Activated CD4-positive, alpha-beta T cell treated with anti-CD3 and anti-CD28 coated beads, Interleukin-2, Interleukin-6, amounts not matched to agents 100 ng/mL and 50 ng/mL, durations not matched to agents 16 hours and 8 hours (primary cell): ENCODE data around the gene WDR82.
A peak's percentile ranks its signal among the peaks of the same experiment; 100 is the strongest.

Experiments used
- DNase-seq: peaks from one replicate; pipeline ENCODE4 v3.0.0-alpha.2; 2020

Gene WDR82, protein sequence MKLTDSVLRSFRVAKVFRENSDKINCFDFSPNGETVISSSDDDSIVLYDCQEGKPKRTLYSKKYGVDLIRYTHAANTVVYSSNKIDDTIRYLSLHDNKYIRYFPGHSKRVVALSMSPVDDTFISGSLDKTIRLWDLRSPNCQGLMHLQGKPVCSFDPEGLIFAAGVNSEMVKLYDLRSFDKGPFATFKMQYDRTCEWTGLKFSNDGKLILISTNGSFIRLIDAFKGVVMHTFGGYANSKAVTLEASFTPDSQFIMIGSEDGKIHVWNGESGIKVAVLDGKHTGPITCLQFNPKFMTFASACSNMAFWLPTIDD

DNA sequence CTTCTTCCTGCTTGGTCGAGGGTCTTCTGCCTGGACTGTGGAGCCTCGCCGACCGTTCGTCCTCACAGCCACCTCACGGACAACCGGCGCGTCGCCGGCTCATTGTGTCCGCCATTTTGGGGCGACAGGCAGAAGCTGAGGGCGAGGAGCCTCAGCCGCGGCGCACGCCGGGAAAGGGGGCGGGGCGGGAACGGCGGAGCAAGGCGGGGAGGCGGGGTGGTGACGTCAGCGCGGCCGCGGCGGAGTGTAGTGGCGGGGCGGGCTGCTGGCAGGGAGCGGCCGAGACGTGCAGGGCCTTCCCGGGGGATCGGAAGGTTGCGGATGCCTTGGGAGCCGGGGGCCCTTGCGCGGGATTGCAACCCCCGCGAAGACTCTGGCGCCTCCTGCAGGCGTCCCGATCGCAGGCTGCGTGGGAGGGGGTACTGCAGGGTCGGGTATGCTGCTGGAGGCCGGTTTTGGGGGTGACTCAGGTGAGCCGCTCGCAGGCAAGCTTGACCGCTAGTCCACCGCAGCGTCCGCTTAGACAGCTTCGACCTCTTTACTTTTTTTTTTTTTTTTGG lies at the start of gene WDR82:
Gene WDR82, minus strand, starts transcription at position 140 of the 560 bp plus-strand sequence. CDS start 288 bp downstream, outside the sequence.
- peak; percentile 98 for DNase-seq

DNA sequence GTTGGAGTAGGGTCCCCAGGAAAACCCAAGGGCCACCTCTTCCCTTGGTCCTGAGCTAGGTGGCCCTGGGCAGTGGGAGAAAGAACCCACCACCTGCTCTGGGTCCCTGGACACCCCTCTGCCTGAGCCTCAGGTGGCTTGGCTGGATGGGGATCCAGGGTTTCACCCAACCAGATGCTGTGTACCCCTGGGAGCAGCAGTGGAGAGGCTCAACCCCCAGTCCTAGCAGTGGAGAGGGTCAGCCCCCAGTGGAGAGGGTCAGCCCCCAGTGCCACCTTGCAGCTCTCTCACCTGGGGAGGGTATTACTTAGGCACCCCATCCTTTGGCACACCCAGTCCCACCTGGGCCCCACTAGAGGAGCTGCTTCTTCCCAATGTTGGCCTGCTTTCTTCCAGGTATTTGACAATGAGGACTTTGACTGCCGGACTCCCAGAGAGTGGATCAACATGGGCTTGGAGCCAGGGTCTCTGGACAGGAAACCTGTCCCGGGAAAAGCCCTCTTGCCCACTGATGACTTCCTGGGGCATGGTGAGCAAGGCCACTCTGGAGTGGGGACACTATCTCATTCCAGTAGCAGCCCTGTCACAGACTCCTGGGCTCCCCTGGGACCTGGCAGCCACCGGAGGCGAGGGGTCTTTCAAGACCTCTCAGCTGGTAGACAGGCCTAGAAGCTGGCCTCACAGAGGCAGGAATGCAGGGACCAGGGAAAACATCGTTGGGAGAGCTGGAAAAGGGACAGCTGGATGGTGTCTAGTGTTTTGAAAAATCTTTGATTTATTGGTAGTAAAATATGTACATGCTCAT lies 49.2 kb upstream of the WDR82 start:
- DNase-seq = no peak

DNA sequence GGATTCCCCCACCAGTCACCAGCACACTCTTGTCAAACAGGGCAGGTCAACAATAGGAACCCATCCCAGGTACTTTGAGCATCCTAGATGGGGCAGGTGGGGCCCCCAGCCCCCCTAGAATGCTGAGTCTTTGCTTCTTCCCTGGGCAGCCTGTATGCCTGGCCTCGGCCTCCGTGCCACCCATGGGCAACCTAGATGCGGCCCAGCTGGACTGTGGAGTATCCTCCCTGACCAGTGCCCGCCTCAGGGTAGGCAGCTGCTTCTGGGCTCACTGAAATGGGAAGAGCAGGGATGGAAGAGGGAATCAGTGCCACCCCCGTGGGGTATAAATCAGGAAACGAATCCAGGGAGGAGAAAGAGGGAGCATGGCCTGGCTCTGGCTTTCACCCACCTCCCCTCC lies 48.5 kb upstream of the WDR82 start:
- DNase-seq = no peak

DNA sequence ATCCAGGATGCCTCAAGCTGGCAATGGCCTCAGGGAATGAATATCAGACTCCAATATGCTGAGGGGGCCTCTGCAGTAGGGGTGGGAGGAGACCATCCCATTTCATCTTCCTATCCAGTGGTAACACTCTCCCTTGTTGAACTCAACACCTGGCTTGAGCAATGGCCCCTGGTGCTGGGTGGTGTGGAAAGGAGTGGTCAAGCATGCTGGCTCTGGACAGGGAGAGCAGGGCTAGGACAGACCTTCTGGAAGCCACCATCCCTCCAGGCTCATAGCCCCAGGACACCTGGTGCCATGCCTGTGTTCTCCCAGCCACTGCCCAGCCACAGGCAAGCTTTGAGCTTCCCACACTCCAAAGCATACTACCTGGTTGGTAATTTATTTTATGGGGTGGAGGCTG lies 47.2 kb upstream of the WDR82 start:
- DNase-seq = no peak

DNA sequence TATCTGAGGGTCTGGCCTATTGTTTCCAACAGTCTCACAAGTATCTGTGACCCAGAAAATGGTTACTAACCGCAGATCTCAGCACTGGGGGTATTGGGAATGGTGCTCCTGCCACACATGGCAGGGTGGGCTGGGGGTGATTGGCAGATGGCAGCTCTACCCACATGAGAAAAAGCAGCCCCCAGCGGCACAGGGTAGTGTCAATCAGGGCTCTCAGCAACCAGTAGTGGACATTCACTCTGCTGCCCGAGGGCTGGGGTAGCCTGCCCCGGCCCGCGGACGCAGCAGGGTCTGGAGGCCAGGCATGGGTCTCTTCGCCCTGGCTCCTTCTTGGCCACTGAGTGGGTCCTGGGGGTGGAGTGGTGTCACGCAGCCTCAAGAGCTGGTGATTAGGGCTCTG lies 46.2 kb upstream of the WDR82 start:
- no peak for DNase-seq

DNA sequence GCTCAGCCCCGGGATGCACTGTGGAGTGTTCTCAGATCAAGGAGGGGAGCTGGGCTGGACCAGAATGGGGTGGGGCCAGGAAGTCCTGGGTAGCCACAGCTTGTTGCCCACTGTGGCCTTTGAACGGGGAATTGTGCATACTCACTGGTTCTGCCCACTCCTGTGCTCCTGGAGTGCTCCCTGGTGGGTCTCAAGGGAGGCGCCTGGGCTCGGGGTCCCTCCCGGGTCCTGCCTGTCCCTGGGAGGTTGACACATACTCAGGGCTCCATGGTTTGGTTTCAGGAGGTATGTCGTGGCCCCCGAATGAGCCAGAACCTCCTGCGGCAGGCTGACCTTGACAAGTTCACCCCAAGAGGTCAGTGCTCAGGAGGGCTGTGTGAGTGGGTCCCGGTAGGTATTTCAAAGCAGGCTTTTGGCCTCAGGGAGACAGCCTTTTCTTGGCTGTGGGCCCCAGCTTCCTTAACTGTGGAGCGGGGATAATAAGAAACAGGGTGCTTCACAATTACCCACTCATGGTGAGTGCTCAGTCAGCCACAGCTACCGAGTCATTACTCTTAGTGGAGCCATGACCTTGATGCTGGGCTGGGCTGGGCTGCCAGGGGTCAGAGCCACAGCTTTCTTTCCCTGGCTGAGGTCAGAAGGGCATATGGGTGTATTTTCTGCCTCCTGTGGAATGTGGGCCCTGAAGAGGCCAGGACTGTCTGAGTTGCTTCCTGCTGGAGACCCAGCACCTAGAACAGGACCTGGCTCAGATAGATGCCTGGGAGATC lies 45.3 kb upstream of the WDR82 start:
- DNase-seq = no peak

DNA sequence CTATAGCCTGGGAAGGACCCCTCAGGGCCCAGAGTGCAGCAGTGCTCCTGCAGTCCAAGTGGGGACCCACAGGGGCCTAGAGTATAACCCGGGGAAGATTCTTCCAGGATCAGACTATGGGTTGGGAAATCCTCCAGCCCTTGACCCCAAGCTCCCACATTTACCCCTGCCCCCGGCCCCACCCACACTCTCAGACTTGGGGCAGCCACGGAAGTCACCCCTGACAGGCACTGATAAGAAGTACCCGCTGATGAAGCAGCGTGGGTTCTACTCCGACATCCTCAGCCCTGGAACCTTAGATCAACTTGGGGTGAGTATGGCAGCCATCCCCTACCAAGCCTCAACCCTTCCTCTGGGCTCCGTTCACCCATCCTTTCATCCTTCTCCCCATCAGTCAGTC lies 44.0 kb upstream of the WDR82 start:
- no peak for DNase-seq

DNA sequence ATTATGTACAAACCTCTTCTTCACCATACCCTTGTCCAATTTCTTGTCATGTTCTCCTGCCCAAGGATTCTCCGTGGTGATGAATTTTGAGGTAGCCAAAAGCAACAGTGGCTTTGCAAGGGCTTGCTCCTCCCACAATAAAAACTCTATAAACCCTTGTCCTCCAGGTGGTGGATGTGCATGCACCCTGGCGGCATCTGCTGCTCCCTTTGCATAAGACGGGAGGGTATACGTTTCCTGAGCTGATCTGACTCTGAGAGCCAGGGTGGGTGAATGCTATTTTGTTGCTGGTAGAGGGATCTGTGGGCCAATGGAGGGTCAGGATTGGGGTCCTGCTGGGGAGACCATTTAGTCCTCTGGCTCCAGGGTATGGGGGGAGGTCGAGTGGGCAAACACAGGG lies 43.0 kb upstream of the WDR82 start:
- DNase-seq = no peak

DNA sequence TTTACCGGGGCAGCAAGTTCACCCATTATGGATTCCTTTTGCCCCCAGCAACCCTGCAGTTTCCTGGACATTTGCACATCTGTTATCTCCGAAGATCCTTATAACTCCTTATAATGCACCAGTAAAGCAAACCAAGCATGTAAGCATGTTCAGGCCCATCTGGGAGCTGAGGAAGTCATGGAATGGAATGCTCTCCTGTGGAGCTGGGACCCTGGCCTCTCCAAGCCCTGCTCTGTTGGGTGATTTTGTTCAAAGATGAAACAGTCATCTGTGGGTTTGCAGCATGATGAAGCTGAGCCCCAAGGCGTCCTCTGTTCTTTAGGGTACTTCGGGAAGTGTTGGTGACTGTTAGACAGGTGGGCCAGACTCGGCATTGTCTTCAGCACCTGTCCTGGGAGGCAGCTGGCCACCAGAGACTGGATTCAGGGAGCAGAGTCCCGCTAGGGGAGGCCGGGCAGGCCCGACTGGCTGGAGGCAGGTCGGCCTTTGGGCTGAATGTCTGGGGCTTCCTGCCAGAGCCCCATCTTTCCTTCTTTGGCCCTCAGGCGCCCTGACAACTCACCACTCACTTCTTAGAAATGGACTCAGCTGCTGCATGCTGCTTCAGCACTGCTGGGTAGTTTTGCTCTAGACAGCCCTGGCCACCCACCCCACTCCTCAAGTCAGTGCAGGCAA lies 41.6 kb upstream of the WDR82 start:
- no peak for DNase-seq

DNA sequence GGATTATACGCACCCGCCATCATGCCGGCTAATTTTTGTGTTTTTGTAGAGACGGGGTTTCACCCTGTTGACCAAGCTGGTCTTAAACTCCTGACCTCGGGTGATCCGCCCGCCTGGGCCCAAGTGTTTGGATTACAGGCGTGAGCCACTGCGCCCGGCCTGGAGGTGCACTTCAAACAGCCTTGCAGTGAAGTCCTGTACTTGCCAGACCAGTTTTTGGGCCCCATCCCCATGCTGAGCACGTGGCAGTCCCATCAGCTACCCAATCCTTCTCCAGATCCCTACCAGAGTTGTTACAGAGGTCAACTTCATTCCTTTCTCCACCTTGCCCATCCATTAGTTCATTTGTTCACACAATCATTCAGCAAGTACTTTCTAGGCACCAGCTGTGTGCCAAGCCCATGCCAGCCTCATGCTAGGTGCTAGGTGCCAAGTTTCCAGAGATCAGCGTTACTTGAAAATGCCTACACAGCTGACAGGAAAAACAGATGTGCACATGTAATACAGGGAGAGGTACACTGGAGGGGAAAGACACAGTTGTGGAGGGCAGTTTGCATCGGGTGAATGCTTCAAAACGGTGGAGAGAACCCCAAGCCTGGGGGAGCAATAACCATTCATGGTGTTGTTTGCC lies 39.9 kb upstream of the WDR82 start:
- DNase-seq = no peak

DNA sequence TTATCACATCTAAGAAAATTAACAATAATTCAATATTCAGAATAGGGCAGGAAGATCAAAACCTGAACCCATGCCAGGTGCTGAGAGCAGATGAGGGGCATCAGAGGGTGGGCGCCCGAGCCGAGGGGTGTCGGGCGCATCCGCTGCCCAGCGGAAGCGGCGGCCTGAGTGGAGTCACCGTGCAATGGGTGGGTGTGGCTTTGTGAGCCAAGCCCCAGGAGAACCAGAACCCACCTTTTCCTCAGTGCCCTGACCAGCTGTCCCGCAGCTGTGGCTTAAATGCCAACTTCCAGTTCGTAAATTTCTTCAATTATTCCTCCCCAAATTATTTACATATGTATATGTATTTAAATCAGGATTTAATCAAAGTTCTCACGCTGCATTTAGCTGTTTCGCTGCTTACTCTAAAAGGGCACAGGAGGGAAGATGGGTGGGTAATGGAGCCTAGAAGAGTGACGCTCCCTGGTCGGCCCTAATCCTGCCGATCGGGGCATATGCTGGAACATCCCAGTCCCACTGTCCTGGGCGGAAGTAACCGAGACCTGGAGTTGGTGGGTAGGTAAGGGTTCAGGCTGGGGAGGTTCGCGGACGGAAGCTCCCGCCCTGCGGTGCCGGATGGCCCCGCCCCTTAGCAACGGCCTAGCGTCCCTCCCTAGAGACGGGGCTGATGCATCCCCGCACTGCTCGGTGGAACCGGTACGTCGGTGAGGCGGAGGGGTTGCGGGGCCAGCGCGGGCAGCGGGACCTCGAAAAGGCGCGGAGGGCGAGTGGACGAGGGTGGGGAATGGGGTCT lies 39.0 kb upstream of the WDR82 start:
- peak; percentile 61 for DNase-seq

DNA sequence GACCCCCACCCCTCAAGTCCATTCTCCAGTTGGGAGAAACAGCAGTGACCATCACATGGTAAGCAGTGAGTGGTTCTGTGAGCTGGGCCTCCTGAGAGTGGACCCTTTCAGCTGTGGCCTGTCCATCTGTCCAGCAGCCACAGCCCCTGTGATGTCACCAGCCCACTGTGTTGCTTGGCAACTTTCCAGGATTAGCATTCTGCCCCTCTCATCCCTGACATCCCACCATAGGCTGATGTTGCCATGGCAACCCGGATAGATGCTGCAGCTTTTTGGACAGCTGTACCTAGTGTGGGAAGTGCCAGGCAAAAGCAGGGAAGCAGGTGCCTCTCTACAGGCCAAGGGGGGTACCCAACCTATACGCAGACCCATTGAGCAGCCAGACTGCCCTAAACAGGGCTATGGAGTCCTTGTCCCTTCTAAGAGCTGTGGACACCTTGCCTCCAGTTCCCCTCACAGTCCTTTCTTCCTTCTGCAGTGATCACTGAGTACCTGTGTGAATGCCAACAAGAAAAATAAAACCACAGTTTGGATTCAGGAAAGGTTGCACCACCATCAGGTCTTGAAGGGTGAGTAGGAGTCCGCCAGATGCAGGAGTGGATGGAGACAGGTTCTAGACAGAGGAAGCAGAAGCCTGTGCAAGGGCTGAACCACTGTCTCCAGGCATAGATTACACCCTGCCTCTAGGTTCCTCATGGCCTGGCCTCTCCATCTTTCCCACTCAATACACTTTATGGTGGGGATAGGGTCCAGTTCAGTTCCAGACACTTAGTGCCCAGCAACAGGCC lies 37.7 kb upstream of the WDR82 start, which contains the start of gene DNAH1:
Gene DNAH1, plus strand, starts transcription at position 343 of the 788 bp plus-strand sequence. CDS start 6,124 bp downstream, outside the sequence.
- no peak for DNase-seq

DNA sequence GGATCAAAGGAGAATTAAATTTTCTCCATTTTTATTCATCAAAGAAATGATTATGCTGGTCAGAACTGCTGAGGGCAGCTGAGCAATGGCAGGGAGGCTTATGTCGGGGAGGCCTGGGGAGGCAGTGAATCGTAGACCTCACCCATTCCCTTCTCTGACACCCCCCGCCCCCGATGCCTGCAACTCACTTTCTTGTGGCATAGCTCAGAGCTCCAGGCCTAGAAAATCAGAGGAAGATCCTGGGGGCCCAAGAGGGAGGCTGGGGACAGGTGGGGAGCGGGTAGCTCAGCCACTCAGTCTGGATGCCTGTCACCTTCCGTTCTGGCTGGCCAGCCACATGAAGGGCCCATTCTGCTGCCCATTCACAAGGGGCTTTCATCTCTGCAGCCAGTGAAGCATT lies 36.6 kb upstream of the WDR82 start:
- no peak for DNase-seq

DNA sequence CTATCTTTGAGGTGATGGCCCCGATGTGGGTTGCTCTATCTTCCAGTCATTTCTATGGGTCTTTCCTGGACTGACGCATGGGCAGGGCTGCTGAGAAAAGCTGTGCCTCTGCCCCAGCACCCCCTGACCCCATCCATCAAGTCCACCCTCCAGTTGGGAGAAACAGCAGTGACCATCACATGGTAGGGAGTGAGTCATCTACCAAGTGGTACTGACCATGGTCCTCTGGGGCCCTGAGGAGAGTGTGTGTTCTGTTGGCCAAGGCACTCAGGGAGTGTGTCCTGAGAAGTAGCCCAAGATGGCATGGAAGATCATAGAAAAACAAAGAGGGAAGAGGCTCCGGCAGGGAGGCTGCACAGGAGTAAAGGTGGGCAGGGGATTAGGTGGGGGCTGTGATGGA lies 36.0 kb upstream of the WDR82 start:
- no peak for DNase-seq

DNA sequence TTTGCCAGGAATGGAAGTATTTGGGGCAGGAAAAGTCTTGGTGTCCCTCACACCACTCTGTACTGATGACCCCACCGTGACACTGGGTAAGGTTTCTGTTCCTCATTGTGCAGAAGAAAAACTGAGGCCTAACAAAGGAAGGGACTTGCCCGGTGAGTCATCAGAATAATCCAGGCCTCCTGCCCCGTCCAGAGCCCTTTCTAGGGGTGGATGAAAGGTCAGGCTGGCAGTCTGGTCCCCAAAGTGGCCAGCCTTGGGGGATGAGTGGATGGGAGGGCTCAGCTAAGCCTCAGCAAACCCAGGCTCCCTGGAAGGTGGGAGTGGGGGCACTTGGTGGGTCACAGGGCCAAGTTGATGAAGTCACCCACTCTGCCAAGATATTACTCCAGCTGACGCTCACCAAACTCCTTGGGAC lies 35.3 kb upstream of the WDR82 start:
- DNase-seq = no peak

DNA sequence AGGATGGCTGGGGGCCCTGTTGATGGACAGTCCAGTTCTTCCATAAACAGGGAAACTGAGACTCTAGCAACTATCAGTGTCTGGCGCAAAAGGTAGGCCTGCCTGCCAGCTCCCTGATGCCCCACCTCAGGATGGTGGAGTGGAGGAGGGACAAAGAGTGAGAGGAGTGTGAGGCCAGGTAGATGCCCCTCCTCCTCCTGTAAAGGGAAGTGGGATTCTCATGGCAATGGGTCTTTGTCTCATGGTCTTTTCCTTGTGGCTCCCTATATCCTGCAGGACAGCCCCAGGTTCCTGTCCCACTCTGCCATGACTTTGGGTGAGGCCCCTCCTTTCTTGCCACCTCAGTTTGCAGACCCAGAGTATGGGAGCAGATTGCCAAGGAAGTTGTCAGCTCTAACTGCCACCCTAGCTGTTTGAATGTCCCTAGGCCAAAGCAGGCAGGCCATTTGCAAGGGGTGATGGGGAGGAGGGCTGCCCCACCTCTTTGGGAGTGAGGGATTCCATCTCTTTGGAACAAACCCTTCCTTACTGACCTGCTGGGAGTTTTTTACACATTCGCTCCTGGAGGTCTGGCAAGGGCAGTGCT lies 34.8 kb upstream of the WDR82 start:
- no peak for DNase-seq

DNA sequence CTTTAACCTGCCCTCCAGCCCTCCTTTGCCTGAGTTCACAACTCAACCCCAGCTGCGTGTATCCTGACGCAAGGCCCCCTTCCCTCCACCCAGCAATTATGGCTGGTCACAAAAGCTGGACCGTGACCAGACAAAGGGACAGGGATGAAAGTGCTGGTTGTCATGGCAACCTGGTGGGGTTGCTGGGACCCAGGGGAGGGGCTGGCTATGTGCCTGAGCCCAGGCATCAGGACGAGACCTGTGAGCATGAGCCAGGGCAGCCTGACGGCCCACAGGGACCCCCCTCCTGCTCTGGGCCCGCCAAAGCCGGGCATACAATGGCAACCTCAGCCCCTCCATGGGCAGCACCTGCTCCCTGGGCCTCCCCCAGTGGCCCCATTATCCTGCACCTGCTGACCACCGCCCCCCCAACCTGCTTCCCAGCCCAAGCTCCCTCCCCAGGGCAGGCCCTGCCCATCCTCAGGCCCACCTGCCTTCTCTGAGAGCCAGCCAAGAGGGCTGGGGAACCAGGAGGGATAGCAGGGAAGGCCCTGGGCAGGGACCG lies 33.2 kb upstream of the WDR82 start:
- no peak for DNase-seq

DNA sequence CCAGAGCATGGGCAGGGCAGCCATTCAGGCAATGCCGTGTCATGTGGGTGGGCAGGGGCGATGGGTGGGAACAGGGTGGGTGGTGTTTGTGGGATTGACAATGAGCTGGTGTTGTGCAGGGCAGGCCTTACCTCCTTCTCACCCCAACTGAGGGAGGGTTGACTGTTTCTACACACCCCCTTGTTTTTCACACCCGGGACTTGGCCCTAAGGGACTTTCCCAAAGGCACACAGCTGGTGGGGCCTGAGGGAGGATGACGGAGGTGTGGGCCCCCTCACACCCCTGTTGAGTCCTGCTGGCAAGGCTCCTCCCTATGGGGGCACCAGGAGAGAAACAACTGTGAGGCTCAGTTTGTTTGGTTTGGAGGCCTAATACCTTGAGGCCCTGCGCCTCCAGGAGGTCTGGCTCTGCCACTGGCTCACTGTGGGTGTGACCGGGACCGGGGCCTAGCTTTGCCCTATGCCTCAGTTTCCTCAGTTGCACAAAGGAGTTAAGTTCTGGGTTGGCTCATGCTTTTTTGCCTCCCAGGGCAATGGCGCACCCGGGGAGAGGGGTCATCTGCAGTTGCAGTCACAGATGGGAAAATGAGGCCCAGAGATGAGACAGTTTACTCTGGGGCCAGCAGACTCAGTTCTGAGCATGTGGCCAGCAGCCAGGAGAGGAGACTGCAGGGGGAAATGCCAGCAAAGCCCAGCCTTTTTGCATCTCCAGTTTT lies 32.6 kb upstream of the WDR82 start:
- DNase-seq = peak; percentile 50

DNA sequence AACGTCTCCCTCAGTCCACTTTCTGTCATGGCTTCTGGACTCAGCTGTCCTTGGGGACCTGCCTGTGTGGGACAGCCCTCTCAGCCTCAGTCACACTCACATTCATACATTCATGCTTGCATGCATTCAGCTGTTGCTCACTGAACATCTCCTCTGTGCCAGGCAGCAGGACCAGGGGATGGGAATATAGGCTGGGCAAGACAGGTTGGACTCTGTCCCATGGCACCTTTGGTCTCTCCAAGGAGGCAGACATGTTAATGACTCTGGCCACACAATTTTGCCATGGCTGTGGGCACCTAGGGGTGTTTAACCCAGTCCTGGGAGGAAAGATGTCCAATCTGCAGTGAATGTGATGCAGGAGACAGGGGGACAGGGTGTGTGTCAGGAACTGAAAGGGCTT lies 29.9 kb upstream of the WDR82 start:
- DNase-seq = no peak
